ENCODE measurements around the gene ERICH2.

DNA sequence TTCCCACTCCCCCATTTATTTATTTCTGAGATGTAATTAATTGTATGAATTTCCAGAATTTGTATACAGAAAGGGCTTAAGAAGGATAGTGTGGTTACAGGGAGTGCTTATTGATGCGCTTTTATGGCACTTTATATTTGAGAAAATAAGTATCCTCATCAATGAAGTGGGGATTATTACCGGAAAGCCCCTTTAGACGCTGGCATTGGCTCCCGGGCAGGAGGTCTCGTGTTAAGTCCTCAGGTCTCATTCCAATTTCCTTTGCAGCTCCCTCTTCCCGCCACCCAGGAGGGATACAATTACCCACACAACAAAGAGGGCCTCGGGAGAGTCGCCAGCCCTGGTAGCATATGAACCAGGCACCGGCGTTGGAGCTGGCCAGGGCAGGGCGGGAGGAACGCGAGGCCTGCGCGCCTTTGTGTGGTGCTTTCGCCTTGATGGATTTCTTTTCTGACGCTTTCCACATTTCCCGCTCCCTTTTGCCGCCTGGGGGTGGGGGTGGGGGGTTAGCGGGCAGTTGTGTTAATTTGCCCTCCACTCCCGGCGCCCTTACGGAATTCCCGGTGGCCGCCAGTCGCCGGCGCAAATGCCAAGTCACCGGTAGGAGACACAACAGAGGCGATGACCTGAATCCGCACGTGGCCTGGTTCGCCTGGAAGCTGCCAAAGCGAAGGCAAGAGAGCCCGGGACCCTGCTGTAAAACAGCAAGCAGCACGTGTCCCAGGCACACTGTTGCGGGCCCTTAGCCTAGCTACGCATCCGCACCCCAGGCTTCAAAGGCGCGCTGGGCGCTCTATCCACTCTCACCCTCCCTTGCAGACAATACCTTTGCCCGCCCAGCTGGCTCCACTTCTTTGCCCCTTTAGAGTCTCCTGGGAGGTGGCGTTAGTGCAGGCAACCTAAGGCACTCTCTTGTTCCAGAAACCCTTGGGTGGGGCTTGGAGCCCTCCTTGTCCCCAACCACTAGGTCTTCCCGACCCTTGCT, 49.8 kb downstream of the ERICH2 start:
- TF ChIP-seq POLR2A (IDR thresholded peaks at IDR 0.05; ENCODE audit: low read depth, low read length) = no peak
- TF ChIP-seq POLR2AphosphoS5 (IDR thresholded peaks at IDR 0.05; ENCODE audit: low read depth, low read length) = no peak
